Prostate gland (tissue), 2 donors: ENCODE measurements around the gene ARMC12. TPM values are rescaled to one million over a fixed set of nuclear protein-coding genes. Genes with fewer than 3 reads are reported as not detected.

Experiments
- DNase-seq: peaks from one replicate; pipeline ENCODE4 v3.0.0-alpha.2; 2019; ENCODE audit warnings: low spot score
- H3K27ac ChIP-seq, 2 donors: fragments of 200-600 bp; sonication (generic); 2 replicates each; pipeline ENCODE4 v1.5.1; 2017 to 2019
- H3K27me3 ChIP-seq: fragments of 200-600 bp; sonication (generic); replicated peaks from 2 replicates; pipeline ENCODE4 v1.5.1; 2019; ENCODE audit not compliant: insufficient read depth
- H3K36me3 ChIP-seq, 2 donors: fragments of 200-600 bp; sonication (generic); 1 replicate in 1 of 2; 2 replicates in 1 of 2; pipeline versions ENCODE4 v1.5.1 to v1.8.1; 2017 to 2019
- H3K4me1 ChIP-seq: fragments of 200-600 bp; sonication (generic); replicated peaks from 2 replicates; pipeline ENCODE4 v1.5.1; 2019
- H3K4me3 ChIP-seq, 2 donors: fragments of 200-600 bp; sonication (generic); 2 replicates each; pipeline ENCODE4 v1.5.1; 2017 to 2019
- H3K9me3 ChIP-seq: fragments of 200-600 bp; sonication (generic); 2 replicates; pipeline ENCODE4 v1.5.1; 2017
- POLR2A ChIP-seq: fragments of 450-650 bp; IDR thresholded peaks from one replicate; pipeline ENCODE4 v1.6.1; 2016; ENCODE audit warnings: antibody characterized with exemption, mild to moderate bottlenecking
- POLR2AphosphoS5 ChIP-seq: sonication (generic); formaldehyde crosslinking; IDR thresholded peaks from one replicate; pipeline ENCODE4 v1.6.1; 2017; ENCODE audit warnings: antibody characterized with exemption
- WGBS: methylation state at CpG from one replicate; pipeline ENCODE4 v1.1.5; 2018; 5-methylcytosine and 5-hydroxymethylcytosine counted together
- intact Hi-C: fragments of 100-400 bp; cut with DNase I; formaldehyde crosslinking; loops from one replicate; pipeline ENCODE4 v1.14.2; 2022
- total RNA-seq, 2 donors: library from RNA; depleted of rRNA; stranded (reverse); fragments of >200 nt; gene quantifications; one replicate each; pipeline ENCODE4 v1.1.0, GENCODE V29; 2016
- TF ChIP-seq, protein P1 (sequence below), 4 experiments: fragments of 200-600 bp in 2 of 4; fragments of 450-650 bp in 2 of 4; sonication (generic) in 2 of 4; IDR thresholded peaks; 1 replicate in 3 of 4; 2 replicates in 1 of 4; pipeline ENCODE4 v1.5.1; 2016 to 2019; ENCODE audit warnings: antibody characterized with exemption in 4 of 4, mild to moderate bottlenecking in 2 of 4, moderate library complexity in 2 of 4

The ARMC12 gene
- total RNA-seq, 2 donors from 2014 or later = 1.7 to 4.4 TPM

DNA sequence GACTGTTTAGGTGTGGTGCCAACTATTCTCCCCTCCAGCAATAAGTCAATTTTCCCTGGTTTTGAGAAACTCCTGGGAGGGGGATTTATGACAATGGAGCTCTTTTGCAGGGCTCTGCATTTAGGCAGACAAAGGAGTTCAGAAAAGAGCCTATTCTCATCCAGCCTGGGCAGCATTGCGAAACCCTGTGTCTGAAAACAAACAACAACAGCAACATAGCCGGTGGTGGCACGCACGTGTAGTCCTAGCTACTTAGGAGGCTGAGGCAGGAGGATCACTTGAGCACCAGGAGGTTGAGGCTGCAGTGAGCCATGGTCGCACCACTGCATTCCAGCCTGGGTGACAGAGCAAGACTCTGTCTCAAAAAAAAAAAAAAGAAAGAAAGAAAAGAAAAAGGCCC, 53.9 kb downstream of the ARMC12 start:
- H3K27ac ChIP-seq = no peak overlapping the region
- no peak for DNase-seq
- no peaks in the 10 kb centered on the region for H3K9me3 ChIP-seq
- no peaks in the 10 kb centered on the region for H3K36me3 ChIP-seq
- H3K4me1 ChIP-seq = no peaks in the 10 kb centered on the region
- H3K4me3 ChIP-seq = no peak overlapping the region
- H3K27me3 ChIP-seq = peaks cover 16% of the 10 kb centered on the region
- WGBS = 64% methylated on average over 5 of the region's 5 CpGs
- intact Hi-C loops = no loop called here
- TF ChIP-seq, protein P1, sequence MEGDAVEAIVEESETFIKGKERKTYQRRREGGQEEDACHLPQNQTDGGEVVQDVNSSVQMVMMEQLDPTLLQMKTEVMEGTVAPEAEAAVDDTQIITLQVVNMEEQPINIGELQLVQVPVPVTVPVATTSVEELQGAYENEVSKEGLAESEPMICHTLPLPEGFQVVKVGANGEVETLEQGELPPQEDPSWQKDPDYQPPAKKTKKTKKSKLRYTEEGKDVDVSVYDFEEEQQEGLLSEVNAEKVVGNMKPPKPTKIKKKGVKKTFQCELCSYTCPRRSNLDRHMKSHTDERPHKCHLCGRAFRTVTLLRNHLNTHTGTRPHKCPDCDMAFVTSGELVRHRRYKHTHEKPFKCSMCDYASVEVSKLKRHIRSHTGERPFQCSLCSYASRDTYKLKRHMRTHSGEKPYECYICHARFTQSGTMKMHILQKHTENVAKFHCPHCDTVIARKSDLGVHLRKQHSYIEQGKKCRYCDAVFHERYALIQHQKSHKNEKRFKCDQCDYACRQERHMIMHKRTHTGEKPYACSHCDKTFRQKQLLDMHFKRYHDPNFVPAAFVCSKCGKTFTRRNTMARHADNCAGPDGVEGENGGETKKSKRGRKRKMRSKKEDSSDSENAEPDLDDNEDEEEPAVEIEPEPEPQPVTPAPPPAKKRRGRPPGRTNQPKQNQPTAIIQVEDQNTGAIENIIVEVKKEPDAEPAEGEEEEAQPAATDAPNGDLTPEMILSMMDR (IDR thresholded peaks at IDR 0.05) = no peak

DNA sequence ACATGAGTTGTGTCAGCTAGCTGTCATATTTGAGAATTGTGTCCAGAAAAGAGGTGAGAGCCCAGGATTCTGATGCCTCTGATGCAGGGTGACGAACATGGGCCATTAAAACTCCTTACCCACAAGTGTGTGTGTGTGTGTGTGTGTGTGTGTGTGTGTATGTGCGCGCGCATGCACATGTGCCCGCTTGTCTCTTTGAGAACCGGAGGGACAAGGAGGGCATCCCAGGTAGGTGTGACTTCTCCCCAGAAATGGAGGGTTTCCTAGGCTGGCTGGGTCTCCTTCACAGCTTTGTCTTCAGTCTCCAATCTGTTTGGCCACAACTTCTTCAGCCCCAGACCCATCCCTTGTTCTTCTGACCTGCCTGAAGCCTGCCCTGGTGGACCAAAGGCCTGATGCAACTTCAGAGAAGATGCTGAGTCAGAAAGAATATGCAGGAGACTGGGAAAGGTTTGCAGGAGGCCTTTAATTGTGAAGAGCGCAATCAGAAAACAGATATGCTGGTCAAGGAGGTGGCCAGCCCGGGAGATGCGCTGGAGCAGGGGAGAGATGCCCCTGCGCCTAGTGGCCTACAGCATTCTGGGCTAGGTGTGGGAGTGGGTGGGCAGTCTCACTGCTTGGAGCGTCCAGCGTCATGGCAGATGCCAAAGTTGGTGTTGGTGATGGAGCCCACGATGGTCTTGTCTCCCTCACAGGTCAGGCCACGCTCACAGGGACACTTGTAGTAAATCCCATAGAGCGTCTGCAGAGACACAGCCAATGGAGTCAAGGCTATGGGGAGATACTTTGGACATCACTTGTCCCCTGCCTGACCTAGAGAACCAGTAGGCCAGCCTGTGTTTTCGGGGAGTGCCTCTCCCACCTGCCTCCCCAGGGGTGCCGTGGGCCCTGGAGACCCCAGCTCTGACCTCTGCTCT, 58.0 kb downstream of the ARMC12 start:
- H3K27ac ChIP-seq = no peak overlapping the region
- TF ChIP-seq POLR2AphosphoS5 (no peak), POLR2A (no peak)
- TF ChIP-seq, protein P1 (IDR thresholded peaks at IDR 0.05) = no peak
- H3K36me3 ChIP-seq = no peaks in the 10 kb centered on the region
- intact Hi-C loops = no loop called here
- WGBS = 86% methylated on average over 17 of the region's 17 CpGs
- H3K9me3 ChIP-seq = no peaks in the 10 kb centered on the region
- no peaks in the 10 kb centered on the region for H3K27me3 ChIP-seq
- no peak overlapping the region for H3K4me3 ChIP-seq
- no peak for DNase-seq
- H3K4me1 ChIP-seq = no peaks in the 10 kb centered on the region

DNA sequence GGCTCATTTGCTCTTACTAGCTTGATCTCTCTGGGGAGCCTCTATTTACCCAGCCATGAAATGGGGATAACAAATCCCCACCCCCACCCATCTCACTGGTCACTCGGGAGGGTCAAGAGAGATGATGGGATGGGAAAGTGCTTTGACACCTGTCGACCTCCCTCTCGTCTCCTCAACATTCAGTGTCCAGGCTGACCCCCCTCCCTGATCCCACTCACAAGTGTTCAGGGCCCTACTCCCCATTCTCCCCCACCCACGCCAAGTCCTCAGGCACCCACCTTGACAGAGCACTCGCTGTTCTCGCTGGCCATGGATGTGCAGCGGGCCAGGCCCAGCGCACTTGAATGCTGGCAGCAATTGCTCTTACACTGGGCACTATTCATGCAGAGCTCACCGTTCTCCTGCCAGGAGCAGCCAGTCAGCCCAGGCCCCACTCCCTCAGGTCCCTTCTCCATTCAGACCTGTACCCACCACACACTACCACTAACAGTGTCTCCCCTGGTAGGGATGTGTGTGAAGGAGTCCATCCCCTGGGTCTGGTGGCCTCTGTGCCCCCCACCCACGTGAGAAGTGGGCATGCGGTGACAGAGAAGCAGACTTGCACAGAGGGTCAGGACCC, 58.7 kb downstream of the ARMC12 start:
- Histone ChIP-seq H3K36me3 (no peaks in the 10 kb centered on the region), H3K27me3 (no peaks in the 10 kb centered on the region), H3K4me3 (no peak overlapping the region), H3K4me1 (no peaks in the 10 kb centered on the region), H3K27ac (no peak overlapping the region), H3K9me3 (no peaks in the 10 kb centered on the region)
- no peak for DNase-seq
- WGBS = 88% methylated on average over 11 of the region's 11 CpGs
- intact Hi-C loops = no loop called here
- TF ChIP-seq, protein P1 (IDR thresholded peaks at IDR 0.05) = no peak
- TF ChIP-seq POLR2A = no peak
- no peak for TF ChIP-seq POLR2AphosphoS5

DNA sequence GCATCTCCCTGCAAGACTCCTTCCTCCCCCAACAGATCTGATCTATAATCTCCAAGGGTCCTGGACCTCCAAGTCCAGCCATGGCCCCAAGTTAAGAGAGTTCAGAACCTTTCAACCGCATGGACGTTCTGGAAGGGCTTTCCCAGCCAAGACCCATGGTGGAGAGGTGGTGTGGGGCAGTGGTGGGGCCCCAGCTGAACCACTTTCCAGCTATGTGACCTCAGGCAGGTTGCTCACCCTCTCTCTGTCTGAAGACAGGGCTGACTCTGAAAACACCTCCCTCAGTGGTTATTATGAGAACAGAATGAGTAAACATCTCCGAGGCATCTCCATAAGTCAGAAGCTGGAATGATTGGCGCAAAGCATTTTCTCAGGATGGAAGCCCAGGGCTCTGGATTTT, 59.4 kb downstream of the ARMC12 start:
- intact Hi-C loops = no loop called here
- Histone ChIP-seq H3K27ac (no peak overlapping the region), H3K36me3 (no peaks in the 10 kb centered on the region), H3K9me3 (no peaks in the 10 kb centered on the region), H3K4me1 (no peaks in the 10 kb centered on the region), H3K4me3 (no peak overlapping the region), H3K27me3 (no peaks in the 10 kb centered on the region)
- TF ChIP-seq POLR2A (no peak), POLR2AphosphoS5 (no peak)
- TF ChIP-seq, protein P1 (IDR thresholded peaks at IDR 0.05) = no peak
- WGBS = 76% methylated on average over 4 of the region's 4 CpGs
- DNase-seq = no peak
